ENCODE measurements around the gene TMEM130.

Gene TMEM130

GRCh38 chr7:98869027-98869596 lies 702 bp downstream of the TMEM130 start:
- no peaks in the 10 kb centered on the region for H3K36me3 ChIP-seq (ENCODE audit: control insufficient read depth in 2 of 2, insufficient read depth in 2 of 2, low read length in 2 of 2)
- no peak overlapping the region for H3K4me3 ChIP-seq (ENCODE audit: low read length in 2 of 2)
- peaks cover 17 to 24% of the 10 kb centered on the region in 2 donors for H3K27me3 ChIP-seq (ENCODE audit: control insufficient read depth in 2 of 2, insufficient read depth in 2 of 2, low read length in 2 of 2)
- H3K27ac ChIP-seq (ENCODE audit: low read depth in 2 of 2, low read length in 2 of 2), result no peak overlapping the region
- no peaks in the 10 kb centered on the region for H3K4me1 ChIP-seq (ENCODE audit: control insufficient read depth in 2 of 2, insufficient read depth in 2 of 2, low read length in 2 of 2)
- no peaks in the 10 kb centered on the region for H3K9me3 ChIP-seq (ENCODE audit: control insufficient read depth in 2 of 2, low read length in 2 of 2)
- no peak overlapping the region for H3K9ac ChIP-seq (ENCODE audit: low read depth in 1 of 2, low read length in 2 of 2)

GRCh38 chr7:98868450-98868849 lies 1.4 kb downstream of the TMEM130 start:
- Histone ChIP-seq H3K4me1 (ENCODE audit: control insufficient read depth in 2 of 2, insufficient read depth in 2 of 2, low read length in 2 of 2) (no peaks in the 10 kb centered on the region), H3K36me3 (ENCODE audit: control insufficient read depth in 2 of 2, insufficient read depth in 2 of 2, low read length in 2 of 2) (no peaks in the 10 kb centered on the region), H3K27ac (ENCODE audit: low read depth in 2 of 2, low read length in 2 of 2) (no peak overlapping the region), H3K9me3 (ENCODE audit: control insufficient read depth in 2 of 2, low read length in 2 of 2) (no peaks in the 10 kb centered on the region), H3K27me3 (ENCODE audit: control insufficient read depth in 2 of 2, insufficient read depth in 2 of 2, low read length in 2 of 2) (peaks cover 17 to 24% of the 10 kb centered on the region in 2 donors), H3K4me3 (ENCODE audit: low read length in 2 of 2) (no peak overlapping the region), H3K9ac (ENCODE audit: low read depth in 1 of 2, low read length in 2 of 2) (no peak overlapping the region)

- Histone ChIP-seq H3K36me3 (ENCODE audit: control insufficient read depth in 2 of 2, insufficient read depth in 2 of 2, low read length in 2 of 2) (no peaks in the 10 kb centered on the region), H3K4me3 (ENCODE audit: low read length in 2 of 2) (no peak overlapping the region), H3K4me1 (ENCODE audit: control insufficient read depth in 2 of 2, insufficient read depth in 2 of 2, low read length in 2 of 2) (no peaks in the 10 kb centered on the region), H3K27ac (ENCODE audit: low read depth in 2 of 2, low read length in 2 of 2) (no peak overlapping the region), H3K27me3 (ENCODE audit: control insufficient read depth in 2 of 2, insufficient read depth in 2 of 2, low read length in 2 of 2) (peaks cover 17 to 24% of the 10 kb centered on the region in 2 donors), H3K9me3 (ENCODE audit: control insufficient read depth in 2 of 2, low read length in 2 of 2) (no peaks in the 10 kb centered on the region), H3K9ac (ENCODE audit: low read depth in 1 of 2, low read length in 2 of 2) (no peak overlapping the region)
These were observed 3.0 kb downstream of the TMEM130 start for GRCh38 chr7:98866765-98867164.

GRCh38 chr7:98866351-98866750 lies 3.5 kb downstream of the TMEM130 start:
- no peaks in the 10 kb centered on the region for H3K36me3 ChIP-seq (ENCODE audit: control insufficient read depth in 2 of 2, insufficient read depth in 2 of 2, low read length in 2 of 2)
- no peak overlapping the region for H3K27ac ChIP-seq (ENCODE audit: low read depth in 2 of 2, low read length in 2 of 2)
- H3K9ac ChIP-seq (ENCODE audit: low read depth in 1 of 2, low read length in 2 of 2), result no peak overlapping the region
- H3K4me1 ChIP-seq (ENCODE audit: control insufficient read depth in 2 of 2, insufficient read depth in 2 of 2, low read length in 2 of 2), result no peaks in the 10 kb centered on the region
- H3K27me3 ChIP-seq (ENCODE audit: control insufficient read depth in 2 of 2, insufficient read depth in 2 of 2, low read length in 2 of 2), result peaks cover 17 to 23% of the 10 kb centered on the region in 2 donors
- H3K4me3 ChIP-seq (ENCODE audit: low read length in 2 of 2), result no peak overlapping the region
- H3K9me3 ChIP-seq (ENCODE audit: control insufficient read depth in 2 of 2, low read length in 2 of 2), result no peaks in the 10 kb centered on the region

GRCh38 chr7:98864731-98865453 lies 4.9 kb downstream of the TMEM130 start:
- H3K4me1 ChIP-seq (ENCODE audit: control insufficient read depth in 2 of 2, insufficient read depth in 2 of 2, low read length in 2 of 2), result no peaks in the 10 kb centered on the region
- no peak overlapping the region for H3K9ac ChIP-seq (ENCODE audit: low read depth in 1 of 2, low read length in 2 of 2)
- no peaks in the 10 kb centered on the region for H3K9me3 ChIP-seq (ENCODE audit: control insufficient read depth in 2 of 2, low read length in 2 of 2)
- no peaks in the 10 kb centered on the region for H3K36me3 ChIP-seq (ENCODE audit: control insufficient read depth in 2 of 2, insufficient read depth in 2 of 2, low read length in 2 of 2)
- no peak overlapping the region for H3K4me3 ChIP-seq (ENCODE audit: low read length in 2 of 2)
- H3K27ac ChIP-seq (ENCODE audit: low read depth in 2 of 2, low read length in 2 of 2), result no peak overlapping the region
- H3K27me3 ChIP-seq (ENCODE audit: control insufficient read depth in 2 of 2, insufficient read depth in 2 of 2, low read length in 2 of 2), result peaks cover 7 to 14% of the 10 kb centered on the region in 2 donors

- Histone ChIP-seq H3K27me3 (ENCODE audit: control insufficient read depth in 2 of 2, insufficient read depth in 2 of 2, low read length in 2 of 2) (peaks cover 0 to 8% of the 10 kb centered on the region in 2 donors), H3K4me3 (ENCODE audit: low read length in 2 of 2) (no peak overlapping the region), H3K36me3 (ENCODE audit: control insufficient read depth in 2 of 2, insufficient read depth in 2 of 2, low read length in 2 of 2) (no peaks in the 10 kb centered on the region), H3K27ac (ENCODE audit: low read depth in 2 of 2, low read length in 2 of 2) (no peak overlapping the region), H3K4me1 (ENCODE audit: control insufficient read depth in 2 of 2, insufficient read depth in 2 of 2, low read length in 2 of 2) (no peaks in the 10 kb centered on the region), H3K9me3 (ENCODE audit: control insufficient read depth in 2 of 2, low read length in 2 of 2) (no peaks in the 10 kb centered on the region), H3K9ac (ENCODE audit: low read depth in 1 of 2, low read length in 2 of 2) (no peak overlapping the region)
These were observed 6.2 kb downstream of the TMEM130 start for GRCh38 chr7:98863601-98864000.

GRCh38 chr7:98862716-98863420 lies 6.9 kb downstream of the TMEM130 start:
- no peaks in the 10 kb centered on the region for H3K36me3 ChIP-seq (ENCODE audit: control insufficient read depth in 2 of 2, insufficient read depth in 2 of 2, low read length in 2 of 2)
- no peak overlapping the region for H3K9ac ChIP-seq (ENCODE audit: low read depth in 1 of 2, low read length in 2 of 2)
- peaks cover 0 to 3% of the 10 kb centered on the region in 2 donors for H3K27me3 ChIP-seq (ENCODE audit: control insufficient read depth in 2 of 2, insufficient read depth in 2 of 2, low read length in 2 of 2)
- H3K4me1 ChIP-seq (ENCODE audit: control insufficient read depth in 2 of 2, insufficient read depth in 2 of 2, low read length in 2 of 2), result no peaks in the 10 kb centered on the region
- H3K27ac ChIP-seq (ENCODE audit: low read depth in 2 of 2, low read length in 2 of 2), result no peak overlapping the region
- no peaks in the 10 kb centered on the region for H3K9me3 ChIP-seq (ENCODE audit: control insufficient read depth in 2 of 2, low read length in 2 of 2)
- no peak overlapping the region for H3K4me3 ChIP-seq (ENCODE audit: low read length in 2 of 2)

- H3K27ac ChIP-seq (ENCODE audit: low read depth in 2 of 2, low read length in 2 of 2), result no peak overlapping the region
- no peak overlapping the region for H3K9ac ChIP-seq (ENCODE audit: low read depth in 1 of 2, low read length in 2 of 2)
- H3K27me3 ChIP-seq (ENCODE audit: control insufficient read depth in 2 of 2, insufficient read depth in 2 of 2, low read length in 2 of 2), result peaks cover 0 to 3% of the 10 kb centered on the region in 2 donors
- no peaks in the 10 kb centered on the region for H3K9me3 ChIP-seq (ENCODE audit: control insufficient read depth in 2 of 2, low read length in 2 of 2)
- H3K4me1 ChIP-seq (ENCODE audit: control insufficient read depth in 2 of 2, insufficient read depth in 2 of 2, low read length in 2 of 2), result no peaks in the 10 kb centered on the region
- no peak overlapping the region for H3K4me3 ChIP-seq (ENCODE audit: low read length in 2 of 2)
- no peaks in the 10 kb centered on the region for H3K36me3 ChIP-seq (ENCODE audit: control insufficient read depth in 2 of 2, insufficient read depth in 2 of 2, low read length in 2 of 2)
These were observed 7.6 kb downstream of the TMEM130 start for GRCh38 chr7:98862203-98862602.

GRCh38 chr7:98860071-98860470 lies 9.7 kb downstream of the TMEM130 start:
- H3K9me3 ChIP-seq (ENCODE audit: control insufficient read depth in 2 of 2, low read length in 2 of 2), result no peaks in the 10 kb centered on the region
- H3K4me3 ChIP-seq (ENCODE audit: low read length in 2 of 2), result no peak overlapping the region
- no peak overlapping the region for H3K9ac ChIP-seq (ENCODE audit: low read depth in 1 of 2, low read length in 2 of 2)
- H3K27ac ChIP-seq (ENCODE audit: low read depth in 2 of 2, low read length in 2 of 2), result no peak overlapping the region
- no peaks in the 10 kb centered on the region for H3K36me3 ChIP-seq (ENCODE audit: control insufficient read depth in 2 of 2, insufficient read depth in 2 of 2, low read length in 2 of 2)
- no peaks in the 10 kb centered on the region for H3K4me1 ChIP-seq (ENCODE audit: control insufficient read depth in 2 of 2, insufficient read depth in 2 of 2, low read length in 2 of 2)
- peaks cover 0 to 3% of the 10 kb centered on the region in 2 donors for H3K27me3 ChIP-seq (ENCODE audit: control insufficient read depth in 2 of 2, insufficient read depth in 2 of 2, low read length in 2 of 2)
